IMR-90 (cell line): Measurements from ENCODE around the gene ZNF20. TPM values are rescaled to one million over a fixed set of nuclear protein-coding genes. Genes with fewer than 3 reads are reported as not detected.

ENCODE experiments used
- ATAC-seq: fragments of 200-7000 bp; cut with Tn5 transposase; 2 replicates; pipeline ENCODE4 v1.9.1; 2020; ENCODE audit warnings: low read depth, mild to moderate bottlenecking, moderate library complexity
- BruUV-seq: library from RNA; stranded (reverse); fragments of 400-500 nt; replicated peaks from 2 replicates; lab custom pipeline; 2021; lab: Mats Ljungman, UMichigan
- CTCF ChIA-PET: fragments of 300-600 bp; formaldehyde crosslinking; extraction: SDS; loops from one replicate; lab custom pipeline; 2021; ENCODE audit warnings: antibody characterized with exemption; lab: Yijun Ruan, JAX
- POLR2A ChIA-PET: fragments of 300-600 bp; sonication (Branson Sonifier 250); formaldehyde crosslinking; loops from one replicate; lab custom pipeline; 2022; ENCODE audit warnings: antibody characterized with exemption; ENCODE audit not compliant: unreplicated experiment; lab: Charles Lee
- DNase-seq: peaks from one replicate; pipeline ENCODE4 v3.0.0; 2013
- H2AFZ ChIP-seq: replicated peaks from 2 replicates; pipeline ENCODE3; 2013; ENCODE audit warnings: low read length, mild to moderate bottlenecking; ENCODE audit not compliant: poor library complexity
- H2AK5ac ChIP-seq: 2 replicates; pipeline ENCODE4 v1.6.1; 2013; ENCODE audit warnings: low read depth, low read length, inconsistent platforms
- H2AK9ac ChIP-seq: replicated peaks from 2 replicates; pipeline ENCODE3; 2013; ENCODE audit warnings: mild to moderate bottlenecking, low read depth, low read length, moderate library complexity; ENCODE audit not compliant: poor library complexity
- H2BK120ac ChIP-seq: 2 replicates; pipeline ENCODE4 v1.6.1; 2013; ENCODE audit warnings: low read depth, low read length, inconsistent platforms
- H2BK15ac ChIP-seq: 3 replicates; pipeline ENCODE4 v1.6.1; 2013; ENCODE audit warnings: low read depth, low read length, inconsistent platforms
- H2BK20ac ChIP-seq: 2 replicates; pipeline ENCODE4 v1.6.1; 2013; ENCODE audit warnings: low read depth, mild to moderate bottlenecking, inconsistent platforms, low read length, moderate library complexity
- H2BK5ac ChIP-seq: 2 replicates; pipeline ENCODE4 v1.6.1; 2013; ENCODE audit warnings: mild to moderate bottlenecking, low read depth, low read length, inconsistent platforms; ENCODE audit not compliant: poor library complexity, severe bottlenecking
- H3K14ac ChIP-seq: replicated peaks from 2 replicates; pipeline ENCODE4 v1.6.1; 2013; ENCODE audit warnings: low read depth, low read length, inconsistent platforms
- H3K18ac ChIP-seq: 2 replicates; pipeline ENCODE4 v1.6.1; 2013; ENCODE audit warnings: low read depth, low read length, control low read depth
- H3K23ac ChIP-seq: 2 replicates; pipeline ENCODE4 v1.6.1; 2013; ENCODE audit warnings: low read depth, low read length, inconsistent platforms
- H3K27ac ChIP-seq: 2 replicates; pipeline ENCODE4 v1.5.1; 2013; ENCODE audit warnings: mild to moderate bottlenecking, control low read depth, low read length; ENCODE audit not compliant: insufficient read depth
- H3K27me3 ChIP-seq: 2 replicates; pipeline ENCODE4 v1.6.1; 2013; ENCODE audit warnings: low read length; ENCODE audit not compliant: control insufficient read depth, insufficient read depth
- H3K36me3 ChIP-seq: 2 replicates; pipeline ENCODE4 v1.6.1; 2013; ENCODE audit warnings: low read length, mixed read lengths; ENCODE audit not compliant: control insufficient read depth, insufficient read depth
- H3K4ac ChIP-seq: 2 replicates; pipeline ENCODE4 v1.6.1; 2013; ENCODE audit warnings: low read depth, low read length, inconsistent platforms
- H3K4me1 ChIP-seq: 2 replicates; pipeline ENCODE4 v1.6.1; 2013; ENCODE audit warnings: low read length, mixed read lengths; ENCODE audit not compliant: control insufficient read depth, insufficient read depth
- H3K4me2 ChIP-seq: 2 replicates; pipeline ENCODE4 v1.6.1; 2013; ENCODE audit warnings: low read depth, mild to moderate bottlenecking, control low read depth, low read length, moderate library complexity
- H3K4me3 ChIP-seq: 2 replicates; pipeline ENCODE4 v1.5.1; 2013; ENCODE audit warnings: low read depth, mild to moderate bottlenecking, control low read depth, low read length, moderate library complexity; ENCODE audit not compliant: insufficient read depth
- H3K56ac ChIP-seq: 2 replicates; pipeline ENCODE4 v1.6.1; 2013; ENCODE audit warnings: low read length, inconsistent platforms; ENCODE audit not compliant: insufficient read depth; ENCODE audit errors: extremely low read depth
- H3K79me1 ChIP-seq, 2 experiments: 2 replicates each; pipeline ENCODE4 v1.6.1; 2013; ENCODE audit warnings: low read length in 2 of 2, inconsistent platforms in 1 of 2, low read depth in 1 of 2
- H3K9ac ChIP-seq: 2 replicates; pipeline ENCODE4 v1.6.1; 2013; ENCODE audit warnings: low read depth, low read length, control low read depth
- H3K9me1 ChIP-seq: 2 replicates; pipeline ENCODE4 v1.6.1; 2013; ENCODE audit warnings: low read length, inconsistent platforms; ENCODE audit not compliant: insufficient read depth
- H3K9me3 ChIP-seq: 2 replicates; pipeline ENCODE4 v1.6.1; 2013; ENCODE audit warnings: low read length; ENCODE audit not compliant: control insufficient read depth, insufficient read depth
- H4K20me1 ChIP-seq: 2 replicates; pipeline ENCODE4 v1.6.1; 2013; ENCODE audit warnings: low read length, inconsistent platforms; ENCODE audit not compliant: insufficient read depth
- H4K5ac ChIP-seq: 2 replicates; pipeline ENCODE4 v1.6.1; 2013; ENCODE audit warnings: mild to moderate bottlenecking, low read depth, low read length, control low read depth
- H4K8ac ChIP-seq, 2 experiments: 2 replicates each; pipeline ENCODE4 v1.6.1; 2013; ENCODE audit warnings: low read depth in 2 of 2, low read length in 2 of 2, control low read depth in 1 of 2, inconsistent platforms in 1 of 2
- H4K91ac ChIP-seq: 2 replicates; pipeline ENCODE4 v1.6.1; 2013; ENCODE audit warnings: low read depth, low read length, inconsistent platforms; ENCODE audit not compliant: insufficient read depth
- CEBPB ChIP-seq: IDR thresholded peaks from 2 replicates; pipeline ENCODE4 v1.6.1; 2012; ENCODE audit warnings: low read depth, low read length, improper control_type of control experiment
- CTCF ChIP-seq: conservative IDR thresholded peaks from 2 replicates; pipeline ENCODE4 v1.5.1; 2012; ENCODE audit warnings: mild to moderate bottlenecking, low read depth, low read length, improper control_type of control experiment
- MAFK ChIP-seq: IDR thresholded peaks from 2 replicates; pipeline ENCODE4 v1.6.1; 2012; ENCODE audit warnings: low read depth, low read length, improper control_type of control experiment
- MAZ ChIP-seq: IDR thresholded peaks from 2 replicates; pipeline ENCODE4 v1.6.1; 2012; ENCODE audit warnings: low read depth, mild to moderate bottlenecking, low read length, improper control_type of control experiment, moderate library complexity, borderline replicate concordance
- POLR2A ChIP-seq: IDR thresholded peaks from 2 replicates; pipeline ENCODE4 v1.6.1; 2012; ENCODE audit warnings: mild to moderate bottlenecking, low read depth, low read length
- RFX5 ChIP-seq: IDR thresholded peaks from 2 replicates; pipeline ENCODE4 v1.8.0; 2012; ENCODE audit warnings: low read depth, mild to moderate bottlenecking, low read length, moderate library complexity
- SMC3 ChIP-seq: fragments of 150-350 bp; IDR thresholded peaks from 2 replicates; pipeline ENCODE4 v1.6.1; 2016; ENCODE audit warnings: low read depth, mild to moderate bottlenecking, antibody characterized with exemption, low read length, moderate library complexity
- WGBS, 2 experiments: methylation state at CpG; one replicate each; pipeline versions ENCODE4 v1.1.5 to v1.1.7; 2013; ENCODE audit warnings: missing lambda C conversion rate in 2 of 2; ENCODE audit not compliant: insufficient read length in 1 of 2; ENCODE audit errors: extremely low coverage in 2 of 2; 5-methylcytosine and 5-hydroxymethylcytosine counted together
- dilution Hi-C: fragments of 300-500 bp; cut with HindIII; formaldehyde crosslinking; loops from one replicate; pipeline ENCODE4 v1.14.3; 2018; ENCODE audit warnings: low sequenced_read_pairs; ENCODE audit not compliant: unreplicated experiment
- in situ Hi-C: fragments of 300-500 bp; cut with MboI; formaldehyde crosslinking; loops from 3 replicates; pipeline ENCODE4 v1.14.3; 2019; ENCODE audit warnings: low sequenced_read_pairs, inconsistent platforms, mixed read lengths
- intact Hi-C: fragments of 100-400 bp; cut with micrococcal nuclease; formaldehyde crosslinking; loops from 2 replicates; pipeline ENCODE4 v1.10.0; 2022
- polyA plus RNA-seq, 3 experiments: library from polyadenylated mRNA; depleted of rRNA; stranded (reverse); fragments of >200 nt; gene quantifications; 2 replicates each; pipeline ENCODE4 v1.2.3, GENCODE V29; 2012; ENCODE audit warnings: low replicate concordance in 1 of 3
- total RNA-seq: library from RNA; depleted of rRNA; stranded (reverse); fragments of >200 nt; gene quantifications from 2 replicates; pipeline ENCODE4 v1.2.3, GENCODE V29; 2012
- TF ChIP-seq, protein P1 (sequence below): fragments of 150-350 bp; IDR thresholded peaks from 2 replicates; pipeline ENCODE4 v1.6.1; 2016; ENCODE audit warnings: low read depth, mild to moderate bottlenecking, low read length, moderate library complexity, borderline replicate concordance

The ZNF20 gene
- total and polyA plus RNA-seq, 2 of the 4 experiments (the other 2 are of a cell fraction) = 2.1 to 7.9 TPM

DNA sequence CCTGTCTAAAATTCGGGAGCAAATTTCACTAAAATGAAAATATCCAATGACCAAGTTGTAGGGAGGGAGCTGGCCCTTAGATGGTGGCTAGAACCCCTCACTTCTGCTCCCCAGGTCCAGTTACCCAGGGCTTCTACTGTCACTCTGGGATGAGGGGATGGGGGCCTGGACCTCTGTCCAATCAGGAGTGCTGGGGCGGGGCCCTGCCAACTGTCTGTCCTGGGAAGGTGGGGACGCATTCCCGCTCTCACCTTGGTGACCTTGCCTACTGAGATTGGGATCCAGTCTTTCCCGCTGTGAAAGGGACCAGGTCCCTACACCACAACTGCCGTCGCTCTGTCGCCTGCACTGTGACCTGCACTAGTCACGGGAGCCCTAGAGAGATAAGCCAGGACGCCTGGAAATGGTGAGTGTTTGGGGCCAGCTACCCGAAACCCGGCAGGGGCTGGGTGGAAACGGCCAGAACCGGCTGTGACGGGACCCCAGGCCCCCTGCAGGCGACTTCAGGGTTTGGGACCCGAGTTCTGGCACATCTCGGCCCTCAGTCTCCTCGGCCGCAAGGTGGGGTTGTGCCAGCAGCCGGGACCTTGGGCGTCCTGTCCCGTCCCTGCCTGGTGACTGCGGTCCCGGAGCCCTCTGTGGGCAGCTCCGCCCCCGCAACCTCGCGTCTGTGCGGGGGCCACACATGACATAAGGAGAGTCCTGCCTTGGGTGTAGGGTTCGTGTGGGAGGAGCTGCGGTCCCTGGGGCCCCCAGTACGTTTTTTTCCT lies 22.8 kb downstream of the ZNF20 start (continued):
- TF ChIP-seq POLR2A = no peak

DNA sequence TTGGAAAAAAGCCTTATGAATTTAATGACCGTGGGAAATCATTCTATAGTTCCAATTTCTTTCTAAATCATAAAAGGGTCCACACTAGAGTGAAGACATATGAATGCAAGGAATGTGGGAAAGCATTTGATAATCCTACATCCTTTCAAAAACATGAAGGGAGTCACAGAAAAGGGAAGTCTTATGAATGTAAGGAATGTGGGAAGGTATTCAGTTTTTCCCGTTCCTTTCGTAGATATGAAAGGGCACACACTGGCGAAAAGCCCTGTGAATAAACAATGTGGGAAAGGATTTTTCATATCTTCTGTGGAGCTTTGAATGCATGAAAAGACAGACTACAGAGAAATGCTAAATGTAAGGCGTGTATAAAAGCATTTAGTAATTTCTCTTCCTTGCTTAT lies 27.0 kb downstream of the ZNF20 start:
- DNase-seq (no peak), ATAC-seq (no peak)
- H2AK5ac ChIP-seq = no peak overlapping the region
- H3K18ac ChIP-seq = no peak overlapping the region
- no peaks in the 10 kb centered on the region for H4K20me1 ChIP-seq
- ChIA-PET POLR2A (no interaction called here), CTCF (no interaction called here)
- peaks cover 39% of the 10 kb centered on the region for H3K9me3 ChIP-seq
- H3K27ac ChIP-seq = no peak overlapping the region
- in situ Hi-C loops = no loop called here
- no peak overlapping the region for H2BK20ac ChIP-seq
- H3K27me3 ChIP-seq = no peaks in the 10 kb centered on the region
- no peak overlapping the region for H3K4me3 ChIP-seq
- no peak overlapping the region for H3K23ac ChIP-seq
- TSS peak; percentile 19 for BruUV-seq
- no peak overlapping the region for H4K8ac ChIP-seq
- H3K9me1 ChIP-seq = no peaks in the 10 kb centered on the region
- no peak overlapping the region for H2BK5ac ChIP-seq
- no peak overlapping the region for H4K91ac ChIP-seq
- TF ChIP-seq, protein P1, sequence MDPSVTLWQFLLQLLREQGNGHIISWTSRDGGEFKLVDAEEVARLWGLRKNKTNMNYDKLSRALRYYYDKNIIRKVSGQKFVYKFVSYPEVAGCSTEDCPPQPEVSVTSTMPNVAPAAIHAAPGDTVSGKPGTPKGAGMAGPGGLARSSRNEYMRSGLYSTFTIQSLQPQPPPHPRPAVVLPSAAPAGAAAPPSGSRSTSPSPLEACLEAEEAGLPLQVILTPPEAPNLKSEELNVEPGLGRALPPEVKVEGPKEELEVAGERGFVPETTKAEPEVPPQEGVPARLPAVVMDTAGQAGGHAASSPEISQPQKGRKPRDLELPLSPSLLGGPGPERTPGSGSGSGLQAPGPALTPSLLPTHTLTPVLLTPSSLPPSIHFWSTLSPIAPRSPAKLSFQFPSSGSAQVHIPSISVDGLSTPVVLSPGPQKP = no peak
- TF ChIP-seq RFX5 (no peak), MAFK (no peak), MAZ (no peak), SMC3 (no peak), CTCF (no peak), CEBPB (no peak)
- no peak overlapping the region for H3K14ac ChIP-seq
- peaks cover 20% of the 10 kb centered on the region for H3K36me3 ChIP-seq
- H3K79me1 ChIP-seq = peaks cover 0 to 8% of the 10 kb centered on the region in 2 experiments; a peak in 1 of 4 replicates
- WGBS, 2 experiments = 94% methylated on average over 3 of the region's 5 CpGs; no CpG with 5 or more reads in 1 of the 2 experiments
- dilution Hi-C loops = no loop called here
- no peak overlapping the region for H2AFZ ChIP-seq
- H3K4me2 ChIP-seq = no peak overlapping the region
- no peak overlapping the region for H2AK9ac ChIP-seq
- intact Hi-C loops = no loop called here
- no peak overlapping the region for H3K56ac ChIP-seq
- H2BK120ac ChIP-seq = no peak overlapping the region
- no peaks in the 10 kb centered on the region for H3K4me1 ChIP-seq
- no peak overlapping the region for H3K4ac ChIP-seq
- H2BK15ac ChIP-seq = no peak overlapping the region
- H3K9ac ChIP-seq = no peak overlapping the region
- no peak overlapping the region for H4K5ac ChIP-seq
